HG02870 (cell line): ENCODE data around the gene C3orf85.
"Not testable (repeated sequence)": the region's sequence is repeated elsewhere in the genome, so short reads cannot be mapped to it uniquely, and the experiment has no call there.

Experiments
- ATAC-seq: cut with Tn5 transposase; IDR thresholded peaks from one replicate; pipeline ENCODE4 v1.9.1; 2021; ENCODE audit warnings: mild to moderate bottlenecking, moderate library complexity; ENCODE audit not compliant: unreplicated experiment

The C3orf85 gene

GRCh38 chr3:109136523-109136922 lies at the start of gene C3orf85:
C3orf85 (plus strand) TSS chr3:109136719; CDS start chr3:109136848, 129 bp downstream.
- ATAC-seq: no peak

- ATAC-seq: no peak
These were observed 47.3 kb upstream of the C3orf85 start for GRCh38 chr3:109089265-109089664.

GRCh38 chr3:109091846-109092245 lies 44.7 kb upstream of the C3orf85 start:
- no peak for ATAC-seq

GRCh38 chr3:109093561-109093960 lies 43.0 kb upstream of the C3orf85 start:
- no peak for ATAC-seq

- ATAC-seq: no peak
These were observed 41.4 kb upstream of the C3orf85 start for GRCh38 chr3:109095166-109095565.

- peak; percentile 55 for ATAC-seq
These were observed 38.4 kb upstream of the C3orf85 start for GRCh38 chr3:109098079-109098644.

GRCh38 chr3:109109574-109109973 lies 26.9 kb upstream of the C3orf85 start:
- no peak for ATAC-seq

GRCh38 chr3:109112946-109113760 lies 23.4 kb upstream of the C3orf85 start:
- ATAC-seq: no peak

GRCh38 chr3:109114746-109115145 lies 21.8 kb upstream of the C3orf85 start:
- no peak for ATAC-seq

- no peak for ATAC-seq
These were observed 21.1 kb upstream of the C3orf85 start for GRCh38 chr3:109115451-109115850.

- ATAC-seq: no peak
These were observed 20.5 kb upstream of the C3orf85 start for GRCh38 chr3:109116031-109116430.

GRCh38 chr3:109117939-109118338 lies 18.6 kb upstream of the C3orf85 start, which contains the start of gene MORC1:
MORC1 (minus strand) TSS chr3:109118134; CDS start chr3:109118059, 75 bp downstream.
- ATAC-seq: no peak

- ATAC-seq: no peak
These were observed 17.9 kb upstream of the C3orf85 start for GRCh38 chr3:109118584-109118983.

GRCh38 chr3:109122690-109123089 lies 13.8 kb upstream of the C3orf85 start:
- ATAC-seq: no peak

GRCh38 chr3:109125902-109126301 lies 10.6 kb upstream of the C3orf85 start:
- no peak for ATAC-seq

GRCh38 chr3:109127553-109127952 lies 9.0 kb upstream of the C3orf85 start:
- ATAC-seq: no peak

- ATAC-seq: no peak
These were observed 5.2 kb upstream of the C3orf85 start for GRCh38 chr3:109131276-109131675.

GRCh38 chr3:109132801-109133473 lies 3.6 kb upstream of the C3orf85 start:
- no peak for ATAC-seq

- not testable (repeated sequence) for ATAC-seq
These were observed 3.1 kb upstream of the C3orf85 start for GRCh38 chr3:109133474-109133816.

GRCh38 chr3:109137761-109138160 lies 1.2 kb downstream of the C3orf85 start:
- ATAC-seq: no peak

- ATAC-seq: no peak
These were observed 3.8 kb downstream of the C3orf85 start for GRCh38 chr3:109140318-109140717.

- ATAC-seq: no peak
These were observed 7.1 kb downstream of the C3orf85 start for GRCh38 chr3:109143646-109144045.
